Activated T-cell treated with anti-CD3 and anti-CD28 coated beads, Interleukin-2, amount 50 U/mL, for 1 hour (primary cell): ENCODE data around the gene WDPCP.
"Not testable (repeated sequence)": the region's sequence is repeated elsewhere in the genome, so short reads cannot be mapped to it uniquely, and the experiment has no call there.

Source experiments
- DNase-seq: peaks from one replicate; pipeline ENCODE4 v3.0.0-alpha.2; 2020

WDPCP gene

DNA sequence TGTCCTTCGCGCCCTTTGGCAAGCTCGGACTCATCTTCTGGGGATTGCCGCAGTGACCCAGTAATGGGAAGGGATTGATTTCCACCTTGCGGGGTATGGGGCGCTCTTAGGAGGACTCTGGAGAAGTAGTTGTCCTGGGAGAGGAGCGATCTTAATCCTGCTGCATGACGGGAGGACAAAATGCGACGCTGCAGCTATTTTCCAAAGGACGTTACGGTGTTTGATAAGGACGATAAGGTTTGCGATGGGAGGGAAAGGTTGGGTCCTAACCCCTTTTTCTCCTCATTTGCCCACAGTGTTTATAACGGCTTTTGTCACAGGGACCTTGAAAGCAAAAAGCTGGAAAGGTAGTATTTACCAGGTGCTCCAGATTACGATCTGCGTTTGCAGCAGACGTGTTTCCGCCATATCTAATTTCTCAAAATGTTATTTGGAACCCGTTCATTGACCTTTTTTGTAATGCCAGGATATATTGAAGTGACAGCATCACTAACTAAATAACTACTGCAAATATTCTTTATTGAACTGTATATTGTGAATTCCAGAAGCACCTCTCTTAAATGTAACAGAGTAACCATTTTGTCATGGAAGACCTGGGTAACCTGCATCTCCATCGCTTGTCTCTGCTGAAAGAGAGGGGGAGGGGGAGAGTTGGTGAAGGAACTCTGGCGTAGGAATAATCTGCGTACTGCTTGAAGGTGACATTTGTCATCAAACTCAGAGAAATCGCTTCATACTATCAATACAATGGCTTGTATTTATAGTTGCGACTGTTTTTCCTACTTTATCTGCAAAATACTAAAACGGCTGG, 1.1 kb upstream of the WDPCP start:
- no peak for DNase-seq

DNA sequence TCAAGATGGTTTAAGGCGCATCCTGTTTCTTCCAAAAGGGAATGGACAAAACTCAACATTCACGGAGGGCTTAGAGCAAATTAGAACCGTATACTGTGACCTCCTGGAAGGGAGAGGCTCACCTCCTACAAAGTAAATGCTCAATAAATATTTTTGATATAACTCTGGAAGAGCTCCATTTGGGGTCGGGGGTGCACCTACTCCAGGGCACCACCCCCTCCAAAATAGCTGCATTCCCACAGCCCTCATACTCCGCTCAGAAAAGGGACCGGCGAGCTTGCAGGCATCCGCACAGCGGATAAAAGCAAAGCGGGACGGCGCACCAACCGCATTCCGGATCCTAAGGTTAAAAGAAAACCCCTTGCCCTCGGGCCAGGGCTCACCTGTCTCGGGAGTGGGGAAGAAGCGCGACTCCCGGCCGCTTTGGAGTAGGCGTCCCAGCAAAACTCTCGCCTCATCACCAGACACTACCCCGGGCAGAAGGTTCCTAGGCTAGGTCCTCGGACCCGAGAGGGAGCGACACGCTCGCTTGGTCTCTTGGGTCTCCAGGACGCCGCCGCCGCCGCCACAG, 378 bp downstream of the WDPCP start:
- DNase-seq: no peak

GRCh38 chr2:63582873-63583272, 5.4 kb downstream of the WDPCP start:
- DNase-seq: no peak

GRCh38 chr2:63581298-63581961, 6.8 kb downstream of the WDPCP start:
- DNase-seq: no peak

DNA sequence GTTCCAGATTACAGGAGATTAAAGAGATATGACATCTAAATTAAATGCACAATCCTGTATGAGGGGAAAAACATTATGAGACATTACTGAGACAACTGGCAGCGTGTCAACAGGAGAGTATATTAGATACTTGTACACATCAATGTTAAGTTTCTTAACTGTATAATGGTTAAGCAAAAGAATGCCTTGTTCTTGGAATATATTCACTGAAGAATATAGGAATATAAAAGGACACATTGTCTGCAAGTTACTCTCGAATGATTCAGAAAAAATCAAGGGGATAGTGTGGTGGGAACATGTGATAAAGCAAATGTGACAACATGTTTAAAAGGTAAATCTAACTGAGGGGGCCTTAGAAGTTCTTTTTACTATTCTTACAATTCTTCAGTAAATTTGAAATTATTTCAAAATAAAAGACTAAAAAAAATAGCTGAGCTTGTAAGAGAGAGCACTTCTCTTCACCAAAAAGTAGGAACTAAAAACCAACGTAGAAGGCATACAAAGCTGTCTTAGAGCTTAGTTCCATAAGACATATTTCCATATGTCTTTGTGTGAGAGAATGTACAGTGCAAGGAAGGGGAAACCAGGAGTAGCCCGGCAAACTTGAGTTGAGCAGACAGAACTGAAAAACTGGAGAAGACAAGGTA, 7.5 kb downstream of the WDPCP start:
- no peak for DNase-seq

DNA sequence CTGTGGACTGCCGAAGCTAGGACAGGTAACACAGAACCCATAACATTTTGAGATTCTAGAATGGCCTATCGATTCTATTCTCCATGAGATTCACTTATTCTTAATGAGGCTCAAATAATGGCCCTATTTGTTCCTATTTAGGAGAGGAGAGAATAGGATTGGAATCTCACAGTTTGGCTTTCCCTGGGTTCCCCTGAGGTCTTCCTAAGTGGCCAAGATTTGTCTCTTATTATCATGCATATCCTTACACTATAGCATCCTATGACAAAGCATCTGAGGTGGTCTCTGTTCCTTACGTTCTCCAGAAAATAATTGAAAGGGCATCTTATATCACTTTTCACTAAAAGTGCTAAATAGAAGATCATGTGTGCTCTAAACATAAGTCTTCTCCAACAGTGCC, 9.5 kb downstream of the WDPCP start:
- no peak for DNase-seq

- DNase-seq: no peak
Observed at GRCh38 chr2:63576546-63576945, 11.7 kb downstream of the WDPCP start.

DNA sequence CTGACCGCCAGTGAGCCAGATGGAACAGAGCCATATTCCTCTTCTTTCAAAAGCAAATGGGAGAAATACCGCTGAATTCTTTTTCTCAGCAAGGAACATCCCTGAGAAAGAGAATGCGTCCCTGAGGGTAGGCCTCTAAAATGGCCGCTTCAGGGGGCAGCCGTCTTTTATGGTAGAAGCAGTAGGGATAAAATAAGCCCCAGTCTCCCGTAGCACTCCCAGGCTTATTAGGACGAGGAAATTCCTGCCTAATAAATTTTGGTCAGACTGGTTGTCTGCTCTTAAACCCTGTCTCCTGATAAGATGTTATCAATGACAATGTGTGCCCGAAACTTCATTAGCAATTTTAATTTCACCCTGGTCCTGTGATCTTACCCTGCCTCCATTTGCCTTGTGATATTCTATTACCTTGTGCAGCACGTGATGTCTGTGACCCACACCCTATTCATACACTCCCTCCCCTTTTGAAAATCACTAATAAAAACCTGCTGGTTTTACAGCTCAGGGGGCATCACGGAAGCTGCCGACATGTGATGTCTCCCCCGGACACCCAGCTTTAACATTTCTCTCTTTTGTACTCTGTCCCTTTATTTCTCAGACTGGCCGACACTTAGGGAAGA, 14.4 kb downstream of the WDPCP start:
- DNase-seq: not testable (repeated sequence)

DNA sequence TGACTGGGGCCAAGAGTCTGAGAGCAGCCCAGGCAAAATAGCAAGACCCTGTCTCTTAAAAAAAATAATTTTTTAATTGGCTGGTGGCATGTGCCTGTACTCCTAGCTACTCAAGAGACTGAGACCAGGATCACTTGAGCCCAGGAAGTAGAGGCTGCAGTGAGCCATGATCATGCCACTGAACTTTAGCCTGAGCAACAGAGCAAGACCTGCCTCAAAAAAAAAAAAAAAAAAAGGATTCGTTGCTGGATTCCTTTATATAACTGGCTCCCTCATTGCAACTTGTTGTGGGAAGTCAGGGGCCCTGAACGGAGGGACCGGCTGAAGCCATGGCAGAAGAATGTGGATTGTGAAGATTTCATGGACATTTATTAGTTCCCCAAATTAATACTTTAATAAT, 15.3 kb downstream of the WDPCP start:
- not testable (repeated sequence) for DNase-seq

DNA sequence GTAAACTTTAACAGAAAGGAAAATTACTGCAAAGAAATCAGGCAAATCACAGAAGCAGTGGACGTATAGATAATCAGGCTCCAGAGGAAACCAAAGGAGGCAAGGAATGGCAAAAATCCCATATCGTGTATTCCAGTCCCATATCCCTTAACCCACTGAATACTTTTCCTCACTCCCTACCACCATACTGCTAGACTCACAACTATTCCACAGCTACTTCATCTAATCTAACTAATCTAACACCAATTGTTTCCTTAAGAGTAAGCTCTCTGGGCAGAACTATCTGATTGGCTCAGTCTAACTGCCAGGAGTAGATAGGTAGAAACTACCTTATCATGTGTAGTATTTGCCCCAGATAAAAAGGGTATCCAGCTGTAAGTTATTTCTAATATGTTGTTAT, 16.3 kb downstream of the WDPCP start:
- no peak for DNase-seq

DNA sequence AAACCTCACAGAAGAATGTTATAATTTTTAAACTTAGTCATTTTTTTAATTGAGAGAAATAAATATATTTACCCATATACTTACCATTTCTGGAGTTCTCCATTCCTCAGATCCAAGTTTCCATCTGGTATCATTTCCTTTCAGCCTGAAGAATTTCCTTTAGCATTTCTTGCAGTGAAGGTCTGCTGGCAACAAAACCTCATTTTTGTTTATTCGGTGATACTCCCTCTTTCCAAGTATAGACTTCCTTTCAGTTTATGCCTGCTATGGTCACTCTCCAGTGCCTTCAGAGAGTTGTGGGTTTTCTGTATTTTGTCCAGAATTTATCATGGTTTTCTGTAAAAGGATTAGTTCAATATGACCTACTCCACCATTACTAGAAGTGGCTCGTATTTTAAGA, 17.0 kb downstream of the WDPCP start:
- DNase-seq: no peak

- no peak for DNase-seq
Observed at GRCh38 chr2:63569740-63570139, 18.5 kb downstream of the WDPCP start.

GRCh38 chr2:63562751-63563150, 25.5 kb downstream of the WDPCP start:
- no peak for DNase-seq

- not testable (repeated sequence) for DNase-seq
Observed at GRCh38 chr2:63558922-63559321, 29.4 kb downstream of the WDPCP start.

DNA sequence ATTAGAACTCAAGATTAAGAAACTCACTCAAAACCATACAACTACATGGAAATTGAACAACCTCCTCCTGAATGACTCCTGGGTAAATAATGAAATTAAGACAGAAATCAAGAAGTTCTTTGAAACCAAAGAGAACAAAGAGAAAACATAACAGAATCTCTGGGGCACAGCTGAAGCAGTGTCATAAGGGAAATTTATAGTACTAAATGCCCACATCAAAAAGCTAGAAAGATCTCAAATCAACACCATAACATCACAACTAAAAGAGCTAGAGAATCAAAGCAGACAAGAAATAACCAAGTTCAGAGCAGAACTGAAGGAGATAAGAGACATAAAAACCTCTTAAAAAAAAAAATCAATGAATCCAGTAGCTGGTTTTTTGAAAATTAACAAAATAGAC, 30.5 kb downstream of the WDPCP start:
- not testable (repeated sequence) for DNase-seq

DNA sequence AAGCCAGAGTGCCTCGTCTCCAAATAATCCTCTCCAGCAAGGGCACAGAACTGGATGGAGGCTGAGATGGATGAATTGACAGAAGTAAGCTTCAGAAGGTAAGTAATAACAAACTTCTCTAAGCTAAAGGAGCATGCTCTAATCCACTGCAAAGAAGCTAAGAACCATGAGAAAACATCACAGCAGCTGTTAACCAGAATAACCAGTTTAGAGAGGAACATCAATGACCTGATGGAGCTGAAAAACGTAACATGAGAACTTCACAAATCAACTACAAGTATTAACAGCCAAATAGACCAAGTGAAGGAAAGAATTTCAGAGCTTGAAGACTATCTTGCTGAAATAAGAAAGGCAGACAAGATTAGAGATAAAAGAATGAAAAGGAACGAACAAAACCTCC, 32.3 kb downstream of the WDPCP start:
- no peak for DNase-seq

GRCh38 chr2:63555299-63555698, 33.0 kb downstream of the WDPCP start:
- DNase-seq: no peak

DNA sequence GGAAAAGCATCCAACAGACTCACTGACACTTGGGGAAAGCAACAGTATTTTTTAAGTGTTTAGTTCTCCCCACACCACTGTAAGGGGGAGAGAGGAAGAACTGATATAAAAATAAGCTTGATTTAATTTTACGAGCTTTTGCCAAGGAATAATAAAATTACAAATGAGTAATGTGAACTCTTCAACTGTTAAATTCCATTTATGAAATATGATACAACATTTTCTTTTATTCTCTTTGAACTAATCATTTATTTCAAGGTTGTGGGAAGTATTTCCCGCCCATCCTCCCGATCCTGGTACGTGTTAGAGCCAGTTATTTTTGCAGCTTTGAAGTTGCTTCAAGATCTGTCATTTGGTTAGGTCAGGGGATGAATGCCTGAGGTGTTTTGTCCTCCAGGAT, 35.2 kb downstream of the WDPCP start:
- no peak for DNase-seq

- DNase-seq: no peak
Observed at GRCh38 chr2:63545023-63545422, 43.3 kb downstream of the WDPCP start.

DNA sequence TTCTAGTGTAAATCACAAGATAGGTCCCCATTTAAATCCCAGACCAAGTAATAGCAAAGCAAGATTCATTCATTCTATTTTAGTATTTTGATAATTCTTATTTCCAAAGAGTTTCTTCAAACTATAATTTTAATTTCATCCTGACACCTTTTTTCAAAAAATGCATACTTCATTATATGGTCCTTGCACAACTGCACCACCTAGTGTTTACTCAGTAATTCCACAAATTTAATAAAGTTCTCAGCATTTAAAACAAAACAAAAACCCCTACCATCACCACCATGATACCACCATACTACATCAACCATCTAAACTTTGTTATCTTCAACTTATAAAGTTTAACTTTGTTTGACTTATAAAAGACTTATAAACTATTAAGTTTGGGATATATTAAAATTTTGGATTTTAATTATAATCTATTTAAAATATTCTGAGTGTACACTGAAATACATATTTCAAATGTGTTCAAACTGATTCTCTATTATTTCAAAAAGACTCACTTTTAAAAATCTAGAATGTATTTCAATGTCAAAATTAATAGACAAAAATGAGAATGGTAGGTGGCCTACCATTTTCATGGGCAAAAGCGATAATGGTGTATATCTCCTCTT, 44.2 kb downstream of the WDPCP start:
- no peak for DNase-seq

GRCh38 chr2:63539416-63540162, 48.7 kb downstream of the WDPCP start:
- DNase-seq: no peak

DNA sequence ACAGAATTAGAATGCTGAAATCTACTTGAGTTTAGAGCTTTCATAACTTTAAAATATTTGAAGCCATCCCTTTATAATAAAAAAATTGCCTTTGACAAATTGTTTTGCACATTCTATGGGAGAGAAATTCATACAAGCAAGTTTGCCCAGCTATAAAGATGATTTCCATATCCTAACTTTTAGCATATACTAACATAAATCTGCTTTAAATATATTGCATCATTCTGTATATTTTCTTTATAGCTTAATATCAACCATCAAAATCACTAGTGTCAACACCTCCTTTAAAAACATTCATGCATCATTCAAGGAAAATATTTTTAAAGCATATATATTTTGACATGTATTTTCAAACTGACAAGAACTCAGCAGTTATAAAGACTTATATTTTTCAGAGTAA, 49.9 kb downstream of the WDPCP start:
- DNase-seq: no peak
